GM18861 (cell line): ENCODE measurements around the gene DEDD2.

ENCODE experiments used
- ATAC-seq: cut with Tn5 transposase; IDR thresholded peaks from one replicate; pipeline ENCODE4 v1.9.1; 2021; ENCODE audit not compliant: unreplicated experiment

The DEDD2 gene

GRCh38 chr19:42150911-42151361 is 66.5 kb downstream of the DEDD2 start:
- ATAC-seq: no peak

DNA sequence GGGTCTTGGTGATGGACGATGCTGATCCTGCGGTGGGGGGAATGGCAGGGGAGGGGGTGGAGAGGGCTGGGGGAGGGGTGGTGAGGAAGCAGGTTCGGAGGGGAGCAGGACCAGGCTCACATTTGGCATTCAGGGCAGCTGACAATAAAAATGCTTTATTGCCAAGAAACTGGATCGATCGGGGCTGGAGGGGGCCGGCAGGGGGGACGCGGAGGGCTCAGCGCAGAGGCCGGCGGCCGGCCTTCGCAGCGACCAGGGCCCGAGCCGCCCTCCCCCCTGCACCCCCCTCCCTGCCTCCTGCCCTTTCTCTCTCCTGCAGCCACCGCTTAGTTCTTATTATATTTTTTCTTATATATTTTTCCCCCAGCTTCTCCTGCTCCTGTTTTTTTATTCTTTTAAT is 67.1 kb downstream of the DEDD2 start:
- no peak for ATAC-seq

DNA sequence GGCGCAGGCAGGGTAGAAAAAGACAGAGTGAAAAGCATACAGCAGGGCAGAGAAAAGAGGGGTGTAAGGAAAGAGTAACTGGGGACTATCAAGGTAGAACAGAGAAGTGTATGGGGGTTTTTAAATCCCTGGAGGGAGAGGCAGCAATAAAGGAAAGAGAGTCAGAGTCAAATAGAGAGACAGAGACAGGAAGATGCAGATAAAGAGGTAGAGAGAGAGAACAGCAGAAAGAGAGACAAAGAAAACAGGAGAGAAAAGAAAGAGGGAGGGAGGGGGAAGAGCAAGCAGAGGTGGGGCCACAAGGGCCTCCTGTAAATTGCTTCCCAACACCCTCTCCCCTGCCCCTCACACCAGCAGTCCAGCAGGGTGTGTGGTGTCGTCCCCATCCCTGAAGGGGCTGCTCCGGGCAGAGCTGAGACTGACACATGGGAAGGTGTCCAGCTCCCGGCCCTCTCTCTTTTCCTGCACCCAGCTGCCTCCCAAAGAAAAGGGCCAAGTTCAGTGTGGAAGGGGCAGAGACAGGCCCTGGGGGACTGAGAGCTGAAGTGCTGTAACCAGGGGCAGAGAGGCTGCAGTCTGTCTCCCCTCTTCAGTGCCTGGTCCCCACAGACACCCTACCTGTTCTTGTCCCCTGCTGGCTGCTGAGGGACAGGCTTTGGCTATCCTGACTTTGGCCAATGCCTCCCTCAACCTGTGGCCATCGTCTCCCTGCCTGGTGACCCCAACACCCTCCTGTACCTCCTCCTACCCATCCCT is 67.9 kb downstream of the DEDD2 start:
- ATAC-seq: no peak
